ENCODE data around the gene RERG.

RERG gene

GRCh38 chr12:15206831-15207389 lies 14.3 kb downstream of the RERG start:
- Mint-ChIP-seq H3K27me3 (peaks cover 8% of the 10 kb centered on the region), H3K27ac (no peak overlapping the region), H3K4me3 (no peak overlapping the region), H3K36me3 (ENCODE audit: low read depth) (no peaks in the 10 kb centered on the region), H3K4me1 (no peaks in the 10 kb centered on the region), H3K9me3 (no peaks in the 10 kb centered on the region)
- ATAC-seq, result no peak
- no peak for DNase-seq

GRCh38 chr12:15206338-15206737 lies 14.9 kb downstream of the RERG start:
- Mint-ChIP-seq H3K27ac (no peak overlapping the region), H3K4me1 (no peaks in the 10 kb centered on the region), H3K27me3 (peaks cover 6% of the 10 kb centered on the region), H3K36me3 (ENCODE audit: low read depth) (no peaks in the 10 kb centered on the region), H3K4me3 (no peak overlapping the region), H3K9me3 (no peaks in the 10 kb centered on the region)
- ATAC-seq, result no peak
- DNase-seq, result no peak

GRCh38 chr12:15205341-15206010 lies 15.7 kb downstream of the RERG start:
- H3K4me1 Mint-ChIP-seq, result no peaks in the 10 kb centered on the region
- no peak overlapping the region for H3K27ac Mint-ChIP-seq
- H3K9me3 Mint-ChIP-seq, result no peaks in the 10 kb centered on the region
- no peaks in the 10 kb centered on the region for H3K36me3 Mint-ChIP-seq (ENCODE audit: low read depth)
- DNase-seq, result no peak
- ATAC-seq, result no peak
- H3K27me3 Mint-ChIP-seq, result peaks cover 3% of the 10 kb centered on the region
- H3K4me3 Mint-ChIP-seq, result no peak overlapping the region

- no peak for ATAC-seq
- no peak overlapping the region for H3K4me3 Mint-ChIP-seq
- DNase-seq, result no peak
- H3K27me3 Mint-ChIP-seq, result peaks cover 1% of the 10 kb centered on the region
- no peaks in the 10 kb centered on the region for H3K9me3 Mint-ChIP-seq
- H3K36me3 Mint-ChIP-seq (ENCODE audit: low read depth), result no peaks in the 10 kb centered on the region
- no peaks in the 10 kb centered on the region for H3K4me1 Mint-ChIP-seq
- no peak overlapping the region for H3K27ac Mint-ChIP-seq
Measured at GRCh38 chr12:15201456-15201855, 19.8 kb downstream of the RERG start.

GRCh38 chr12:15201056-15201455 lies 20.2 kb downstream of the RERG start:
- ATAC-seq, result no peak

GRCh38 chr12:15200641-15201040 lies 20.6 kb downstream of the RERG start:
- DNase-seq, result no peak
- H3K27ac Mint-ChIP-seq, result no peak overlapping the region
- no peaks in the 10 kb centered on the region for H3K9me3 Mint-ChIP-seq
- no peaks in the 10 kb centered on the region for H3K4me1 Mint-ChIP-seq
- peaks cover 3% of the 10 kb centered on the region for H3K27me3 Mint-ChIP-seq
- H3K4me3 Mint-ChIP-seq, result no peak overlapping the region
- no peaks in the 10 kb centered on the region for H3K36me3 Mint-ChIP-seq (ENCODE audit: low read depth)
- no peak for ATAC-seq

More at GRCh38 chr12:15201056-15201455, 20.2 kb downstream of the RERG start:
- H3K27me3 Mint-ChIP-seq, result peaks cover 1% of the 10 kb centered on the region
- H3K4me3 Mint-ChIP-seq, result no peak overlapping the region
- H3K36me3 Mint-ChIP-seq (ENCODE audit: low read depth), result no peaks in the 10 kb centered on the region
- no peaks in the 10 kb centered on the region for H3K4me1 Mint-ChIP-seq
- no peak for DNase-seq
- H3K27ac Mint-ChIP-seq, result no peak overlapping the region
- H3K9me3 Mint-ChIP-seq, result no peaks in the 10 kb centered on the region

GRCh38 chr12:15199930-15200329 lies 21.3 kb downstream of the RERG start:
- H3K36me3 Mint-ChIP-seq (ENCODE audit: low read depth), result no peaks in the 10 kb centered on the region
- no peaks in the 10 kb centered on the region for H3K4me1 Mint-ChIP-seq
- peaks cover 3% of the 10 kb centered on the region for H3K27me3 Mint-ChIP-seq
- no peak overlapping the region for H3K4me3 Mint-ChIP-seq
- H3K27ac Mint-ChIP-seq, result no peak overlapping the region
- no peaks in the 10 kb centered on the region for H3K9me3 Mint-ChIP-seq
- DNase-seq, result no peak
- no peak for ATAC-seq

- ATAC-seq, result no peak
- H3K27ac Mint-ChIP-seq, result no peak overlapping the region
- DNase-seq, result no peak
- peaks cover 8% of the 10 kb centered on the region for H3K27me3 Mint-ChIP-seq
- no peak overlapping the region for H3K4me3 Mint-ChIP-seq
- H3K4me1 Mint-ChIP-seq, result no peaks in the 10 kb centered on the region
- H3K9me3 Mint-ChIP-seq, result no peaks in the 10 kb centered on the region
- no peaks in the 10 kb centered on the region for H3K36me3 Mint-ChIP-seq (ENCODE audit: low read depth)
Measured at GRCh38 chr12:15196678-15197505, 24.3 kb downstream of the RERG start.

- Mint-ChIP-seq H3K27me3 (peaks cover 8% of the 10 kb centered on the region), H3K4me1 (no peaks in the 10 kb centered on the region), H3K27ac (no peak overlapping the region), H3K36me3 (ENCODE audit: low read depth) (no peaks in the 10 kb centered on the region), H3K4me3 (no peak overlapping the region), H3K9me3 (no peaks in the 10 kb centered on the region)
- ATAC-seq (no peak), DNase-seq (no peak)
Measured at GRCh38 chr12:15196221-15196620, 25.0 kb downstream of the RERG start.

GRCh38 chr12:15194456-15195368 lies 26.5 kb downstream of the RERG start:
- no peak for ATAC-seq

GRCh38 chr12:15193946-15194345 lies 27.3 kb downstream of the RERG start:
- ATAC-seq (no peak), DNase-seq (no peak)
- Mint-ChIP-seq H3K27me3 (peaks cover 8% of the 10 kb centered on the region), H3K36me3 (ENCODE audit: low read depth) (no peaks in the 10 kb centered on the region), H3K27ac (no peak overlapping the region), H3K9me3 (no peaks in the 10 kb centered on the region), H3K4me1 (no peaks in the 10 kb centered on the region), H3K4me3 (no peak overlapping the region)

More at GRCh38 chr12:15194456-15195368, 26.5 kb downstream of the RERG start:
- Mint-ChIP-seq H3K9me3 (no peaks in the 10 kb centered on the region), H3K36me3 (ENCODE audit: low read depth) (no peaks in the 10 kb centered on the region), H3K27ac (no peak overlapping the region), H3K4me1 (no peaks in the 10 kb centered on the region), H3K4me3 (no peak overlapping the region), H3K27me3 (peaks cover 8% of the 10 kb centered on the region)
- DNase-seq, result no peak

GRCh38 chr12:15192720-15193119 lies 28.5 kb downstream of the RERG start:
- Mint-ChIP-seq H3K27ac (no peak overlapping the region), H3K36me3 (ENCODE audit: low read depth) (no peaks in the 10 kb centered on the region), H3K27me3 (peaks cover 7% of the 10 kb centered on the region), H3K4me3 (no peak overlapping the region), H3K9me3 (no peaks in the 10 kb centered on the region), H3K4me1 (no peaks in the 10 kb centered on the region)
- ATAC-seq, result no peak
- no peak for DNase-seq

- DNase-seq (no peak), ATAC-seq (no peak)
- H3K4me3 Mint-ChIP-seq, result no peak overlapping the region
- H3K27ac Mint-ChIP-seq, result no peak overlapping the region
- H3K4me1 Mint-ChIP-seq, result no peaks in the 10 kb centered on the region
- no peaks in the 10 kb centered on the region for H3K9me3 Mint-ChIP-seq
- H3K36me3 Mint-ChIP-seq (ENCODE audit: low read depth), result no peaks in the 10 kb centered on the region
- peaks cover 2% of the 10 kb centered on the region for H3K27me3 Mint-ChIP-seq
Measured at GRCh38 chr12:15188127-15188526, 33.1 kb downstream of the RERG start.

- DNase-seq, result no peak
- Mint-ChIP-seq H3K27me3 (peaks cover 2% of the 10 kb centered on the region), H3K4me1 (no peaks in the 10 kb centered on the region), H3K36me3 (ENCODE audit: low read depth) (no peaks in the 10 kb centered on the region), H3K9me3 (no peaks in the 10 kb centered on the region), H3K27ac (no peak overlapping the region), H3K4me3 (no peak overlapping the region)
- no peak for ATAC-seq
Measured at GRCh38 chr12:15186597-15186996, 34.6 kb downstream of the RERG start.

Measured in activated naive CD8-positive, alpha-beta T cell treated with anti-CD3 and anti-CD28 coated beads, Interleukin-2, amount 50 U/mL, for 24 hours (primary cell).